ENCODE data around the gene MYL3.
A peak's percentile ranks its signal among the peaks of the same experiment; 100 is the strongest.

MYL3 gene

DNA sequence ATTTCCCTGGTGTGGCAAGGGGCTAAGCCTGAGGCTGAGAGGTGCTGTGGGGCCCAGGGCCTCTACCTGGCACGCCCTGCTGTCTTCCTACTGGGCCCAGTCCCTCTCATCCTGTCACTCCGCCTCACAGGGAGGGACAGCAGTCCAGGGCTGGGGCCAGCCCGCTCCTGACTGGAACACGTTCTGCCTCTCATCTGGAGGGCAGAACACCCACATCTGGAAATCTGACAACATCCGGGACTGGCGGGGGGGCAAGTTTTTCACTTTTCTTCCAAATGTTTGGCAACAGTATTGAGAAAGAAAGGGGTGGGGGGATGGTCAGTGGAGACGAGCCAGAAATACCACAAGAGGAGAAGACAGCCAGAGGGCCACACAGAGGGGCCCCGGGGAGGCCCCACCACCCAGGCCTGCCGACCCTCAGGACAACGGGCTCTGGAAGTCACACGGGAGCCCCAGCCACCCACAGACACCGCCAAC, 1.8 kb upstream of the MYL3 start:
- TF ChIP-seq, protein P1, sequence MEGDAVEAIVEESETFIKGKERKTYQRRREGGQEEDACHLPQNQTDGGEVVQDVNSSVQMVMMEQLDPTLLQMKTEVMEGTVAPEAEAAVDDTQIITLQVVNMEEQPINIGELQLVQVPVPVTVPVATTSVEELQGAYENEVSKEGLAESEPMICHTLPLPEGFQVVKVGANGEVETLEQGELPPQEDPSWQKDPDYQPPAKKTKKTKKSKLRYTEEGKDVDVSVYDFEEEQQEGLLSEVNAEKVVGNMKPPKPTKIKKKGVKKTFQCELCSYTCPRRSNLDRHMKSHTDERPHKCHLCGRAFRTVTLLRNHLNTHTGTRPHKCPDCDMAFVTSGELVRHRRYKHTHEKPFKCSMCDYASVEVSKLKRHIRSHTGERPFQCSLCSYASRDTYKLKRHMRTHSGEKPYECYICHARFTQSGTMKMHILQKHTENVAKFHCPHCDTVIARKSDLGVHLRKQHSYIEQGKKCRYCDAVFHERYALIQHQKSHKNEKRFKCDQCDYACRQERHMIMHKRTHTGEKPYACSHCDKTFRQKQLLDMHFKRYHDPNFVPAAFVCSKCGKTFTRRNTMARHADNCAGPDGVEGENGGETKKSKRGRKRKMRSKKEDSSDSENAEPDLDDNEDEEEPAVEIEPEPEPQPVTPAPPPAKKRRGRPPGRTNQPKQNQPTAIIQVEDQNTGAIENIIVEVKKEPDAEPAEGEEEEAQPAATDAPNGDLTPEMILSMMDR (IDR thresholded peaks at IDR 0.05; ENCODE audit: low read depth, low read length): no peak
- DNase-seq: no peak
- Histone ChIP-seq H3K4me3 (ENCODE audit: low read depth, low read length) (no peak overlapping the region), H3K36me3 (no peaks in the 10 kb centered on the region), H3K9me3 (ENCODE audit: severe bottlenecking) (no peaks in the 10 kb centered on the region), H3K27ac (no peak overlapping the region), H3K27me3 (ENCODE audit: insufficient read depth, low read depth, severe bottlenecking) (no peaks in the 10 kb centered on the region)

DNA sequence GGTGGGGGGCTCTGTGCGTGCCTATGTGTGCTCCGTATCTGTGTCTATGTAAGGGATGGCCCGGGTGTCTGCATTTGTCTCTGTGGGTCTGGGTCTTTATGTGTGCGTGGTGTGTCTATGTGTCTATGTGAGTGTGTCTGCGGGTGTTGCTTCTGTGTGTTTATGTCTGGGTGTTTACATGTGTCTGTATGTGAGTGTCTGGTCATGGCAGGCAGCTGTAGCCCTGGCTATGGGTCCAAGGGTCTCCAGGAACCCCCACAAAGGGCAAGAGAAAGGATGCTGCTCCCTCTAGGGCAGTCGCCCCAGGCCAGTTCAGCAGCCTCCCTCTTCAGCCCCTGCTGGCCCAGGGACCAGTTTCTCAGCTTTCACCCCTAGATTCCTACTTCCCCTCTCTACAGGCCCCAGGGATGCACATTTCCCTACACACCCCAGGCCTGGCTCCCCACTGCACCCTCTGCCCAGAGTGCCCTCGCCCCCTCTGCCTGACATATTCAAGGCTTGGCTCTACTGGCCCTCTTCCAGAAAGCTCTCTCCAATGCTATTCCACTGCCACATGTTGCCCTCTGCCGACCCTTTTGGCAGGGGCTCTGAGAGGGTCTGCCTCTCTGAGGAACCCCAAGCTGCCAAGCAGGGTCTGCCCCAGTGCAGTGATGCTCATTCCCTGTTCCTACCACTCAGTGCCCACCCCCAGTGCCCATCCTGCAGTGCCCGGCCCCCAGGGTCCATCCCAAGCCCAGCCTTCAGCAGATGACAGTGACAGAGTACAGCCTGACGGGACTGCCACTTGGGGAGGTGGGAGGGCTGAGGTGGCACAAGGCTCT, 1.0 kb upstream of the MYL3 start:
- Histone ChIP-seq H3K9me3 (ENCODE audit: severe bottlenecking) (no peaks in the 10 kb centered on the region), H3K4me3 (ENCODE audit: low read depth, low read length) (no peak overlapping the region), H3K36me3 (no peaks in the 10 kb centered on the region), H3K27me3 (ENCODE audit: insufficient read depth, low read depth, severe bottlenecking) (no peaks in the 10 kb centered on the region), H3K27ac (no peak overlapping the region)
- DNase-seq: no peak
- TF ChIP-seq, protein P1 (IDR thresholded peaks at IDR 0.05; ENCODE audit: low read depth, low read length): no peak

DNA sequence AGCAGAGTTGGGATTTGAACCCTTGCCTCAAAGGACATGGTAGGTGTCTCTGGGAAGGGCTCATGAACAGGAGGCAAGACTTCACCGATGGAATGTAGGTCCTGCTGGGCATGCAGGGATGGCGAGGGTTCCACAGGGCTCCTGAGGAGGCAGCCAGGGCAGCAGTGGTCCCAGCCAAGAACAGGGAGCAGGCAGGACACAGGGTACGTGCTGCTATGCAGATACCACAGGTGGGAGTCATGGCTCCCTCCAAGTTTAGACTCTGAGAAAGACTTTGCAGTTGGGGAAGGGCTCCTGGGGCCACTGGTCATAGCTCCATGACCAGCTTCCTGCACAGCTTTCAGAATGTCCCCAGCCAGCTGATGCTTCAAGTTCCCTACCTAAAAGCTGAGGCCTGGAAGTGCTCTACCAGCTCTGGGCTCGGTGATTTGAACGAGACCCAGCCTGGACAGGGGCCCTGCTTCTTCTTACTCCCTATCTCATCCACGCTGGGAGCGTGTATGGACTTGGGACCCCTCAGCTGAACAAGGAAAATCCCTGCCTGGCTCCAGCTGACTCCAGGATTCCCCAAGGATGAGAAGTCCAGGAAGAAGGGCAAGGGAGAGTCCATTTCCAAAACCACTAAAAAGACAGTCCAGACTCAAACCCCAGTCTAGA, 747 bp downstream of the MYL3 start:
- H3K9me3 ChIP-seq (ENCODE audit: severe bottlenecking): no peaks in the 10 kb centered on the region
- H3K4me3 ChIP-seq (ENCODE audit: low read depth, low read length): no peak overlapping the region
- no peak overlapping the region for H3K27ac ChIP-seq
- H3K36me3 ChIP-seq: no peaks in the 10 kb centered on the region
- no peak for DNase-seq
- TF ChIP-seq, protein P1 (IDR thresholded peaks at IDR 0.05; ENCODE audit: low read depth, low read length): no peak
- no peaks in the 10 kb centered on the region for H3K27me3 ChIP-seq (ENCODE audit: insufficient read depth, low read depth, severe bottlenecking)

DNA sequence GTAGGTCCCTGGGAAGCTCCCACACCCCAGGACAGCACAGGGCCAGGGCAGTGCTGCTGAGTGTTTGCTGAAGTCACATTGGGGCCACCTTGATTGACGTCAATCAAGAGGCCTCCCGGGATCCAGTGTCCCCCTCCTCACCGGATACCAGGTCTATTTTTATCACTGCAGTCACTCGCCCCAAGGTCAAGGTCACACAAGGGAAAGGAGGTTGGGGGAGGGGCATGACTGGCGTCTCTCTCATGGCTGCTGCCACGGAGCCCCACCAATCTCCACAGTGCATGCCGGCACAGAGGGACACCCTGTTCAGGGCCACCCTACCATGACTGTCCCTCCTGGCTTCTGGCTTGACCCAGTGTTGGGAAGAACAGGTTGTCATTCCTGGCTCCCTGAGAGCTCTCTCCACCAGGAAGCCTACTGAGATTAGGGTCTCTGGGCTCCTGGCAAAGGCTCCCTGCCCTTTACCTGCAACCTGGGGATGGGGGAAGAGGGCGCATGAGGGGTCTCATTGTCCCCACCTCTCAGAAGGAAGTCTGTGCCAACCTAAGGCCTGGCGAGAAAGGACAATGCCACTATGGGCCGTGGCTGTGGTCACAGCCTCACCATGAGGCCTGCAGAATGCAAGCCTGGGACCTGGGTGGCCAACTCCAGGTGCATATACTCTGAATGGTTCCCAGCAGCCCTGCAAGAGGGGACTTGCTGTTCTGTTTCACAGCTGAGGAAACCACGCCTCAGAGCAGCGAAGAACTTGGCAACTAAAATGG, 1.5 kb downstream of the MYL3 start:
- H3K4me3 ChIP-seq (ENCODE audit: low read depth, low read length): no peak overlapping the region
- no peaks in the 10 kb centered on the region for H3K27me3 ChIP-seq (ENCODE audit: insufficient read depth, low read depth, severe bottlenecking)
- H3K27ac ChIP-seq: no peak overlapping the region
- no peak for DNase-seq
- TF ChIP-seq, protein P1 (IDR thresholded peaks at IDR 0.05; ENCODE audit: low read depth, low read length): no peak
- no peaks in the 10 kb centered on the region for H3K9me3 ChIP-seq (ENCODE audit: severe bottlenecking)
- H3K36me3 ChIP-seq: no peaks in the 10 kb centered on the region

DNA sequence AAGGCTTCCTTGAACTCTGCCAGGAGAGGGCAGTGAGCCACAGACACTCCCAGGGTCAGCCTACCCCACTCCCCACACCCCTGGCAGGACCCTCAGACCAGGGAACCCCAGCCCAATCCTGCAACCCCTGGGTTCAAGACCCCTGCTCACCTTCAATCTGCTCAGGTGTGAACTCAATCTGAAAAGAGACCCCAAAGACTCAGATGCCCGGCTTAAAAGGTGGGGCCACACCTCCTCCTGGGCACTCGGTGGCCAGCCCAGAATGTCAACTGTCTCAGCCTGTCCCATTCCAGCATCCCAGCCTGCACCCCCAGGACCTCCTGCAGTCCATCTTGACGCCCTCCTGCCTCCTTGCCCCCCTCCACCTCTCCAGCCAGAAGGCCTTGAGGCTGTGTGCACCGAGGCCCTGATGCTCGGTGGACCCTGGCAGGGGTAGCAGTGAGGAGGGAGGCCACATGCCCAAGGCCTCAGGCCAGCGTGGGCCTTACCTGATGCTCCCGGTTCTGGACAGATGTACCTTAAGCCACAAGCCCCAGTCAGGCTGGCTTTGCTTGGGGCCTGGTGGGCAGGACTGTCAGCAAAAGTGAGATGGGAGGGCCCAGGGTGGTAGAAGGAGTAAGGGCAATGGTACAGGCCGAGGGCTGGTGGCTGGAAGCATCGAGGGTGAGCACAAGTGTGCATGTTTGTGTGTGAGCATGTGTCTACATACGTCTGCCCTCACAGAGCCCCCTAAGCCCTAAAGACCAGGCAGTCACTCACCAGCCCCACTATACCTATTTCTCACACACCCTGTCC, 2.2 kb downstream of the MYL3 start:
- no peak overlapping the region for H3K27ac ChIP-seq
- H3K27me3 ChIP-seq (ENCODE audit: insufficient read depth, low read depth, severe bottlenecking): no peaks in the 10 kb centered on the region
- TF ChIP-seq, protein P1 (IDR thresholded peaks at IDR 0.05; ENCODE audit: low read depth, low read length): no peak
- no peaks in the 10 kb centered on the region for H3K36me3 ChIP-seq
- H3K9me3 ChIP-seq (ENCODE audit: severe bottlenecking): no peaks in the 10 kb centered on the region
- DNase-seq: peak; percentile 3
- no peak overlapping the region for H3K4me3 ChIP-seq (ENCODE audit: low read depth, low read length)

Data from WERI-Rb-1 (cell line).